WTC11 (cell line): ENCODE measurements around the gene FXYD7.

Experiments used
- MAX ChIP-seq: sonication (generic); formaldehyde crosslinking; IDR thresholded peaks from 2 replicates; pipeline ENCODE4 v1.8.0; 2022; ENCODE audit warnings: mild to moderate bottlenecking, missing genetic modification reagents
- PRRX2 ChIP-seq: fragments of 250-450 bp; sonication (Bioruptor Pico); IDR thresholded peaks from 2 replicates; pipeline ENCODE4 v1.8.0; 2021; ENCODE audit warnings: mild to moderate bottlenecking
- TP53 ChIP-seq: sonication (generic); formaldehyde crosslinking; IDR thresholded peaks from 2 replicates; pipeline ENCODE4 v1.8.1; 2023; ENCODE audit warnings: mild to moderate bottlenecking, missing genetic modification reagents

- no peak for TF ChIP-seq TP53
- TF ChIP-seq PRRX2, result no peak
- TF ChIP-seq MAX (CRISPR knock-in tag), result no peak
Observed at GRCh38 chr19:35119578-35120155, 23.4 kb upstream of the FXYD7 start.
